ENCODE measurements around the gene TMPRSS4. TPM values are rescaled to one million over a fixed set of nuclear protein-coding genes. Genes with fewer than 3 reads are reported as not detected.
"Not testable (repeated sequence)": the region's sequence is repeated elsewhere in the genome, so short reads cannot be mapped to it uniquely, and the experiment has no call there.

Gene TMPRSS4
- total RNA-seq, 3 donors from 2014 or later: 0.98 TPM; not detected in 2

DNA sequence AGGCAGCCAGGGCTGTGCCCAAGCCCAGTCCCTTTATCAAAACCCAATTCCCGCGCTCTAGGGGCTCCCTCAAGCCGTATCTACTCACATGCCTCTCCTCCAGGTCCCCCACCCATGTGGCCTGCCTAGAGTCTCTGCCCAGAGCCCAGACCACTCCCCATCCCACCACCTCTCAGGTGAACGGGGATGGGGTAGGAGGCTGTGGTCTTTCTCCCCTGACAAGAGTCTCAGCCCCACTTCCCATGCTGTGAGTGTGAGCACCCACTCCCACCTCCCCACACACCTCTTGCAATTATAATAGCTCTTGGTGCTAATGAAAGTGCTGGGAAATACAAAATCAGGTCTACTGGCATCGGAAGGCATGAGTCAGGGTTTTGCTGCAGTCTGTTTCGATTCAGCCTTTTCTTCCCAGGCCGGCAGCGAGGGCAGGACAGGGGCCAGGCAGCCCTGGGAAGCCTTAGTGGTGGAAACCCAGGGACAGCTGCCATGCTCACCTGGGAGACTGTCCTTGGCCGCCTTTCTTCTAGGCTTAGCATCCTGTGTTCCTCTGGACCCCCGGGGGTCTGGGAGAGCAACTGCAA, 16.7 kb upstream of the TMPRSS4 start:
- intact Hi-C loops (cut with DNase I; ENCODE audit: low total_unique reads): no loop called here
- Histone ChIP-seq H3K36me3 (no peaks in the 10 kb centered on the region), H3K4me3 (no peak overlapping the region), H3K27me3 (peaks cover 0 to 5% of the 10 kb centered on the region in 2 donors), H3K27ac (no peak overlapping the region), H3K4me1 (no peaks in the 10 kb centered on the region), H3K9me3 (no peaks in the 10 kb centered on the region)
- DNase-seq (ENCODE audit: low spot score in 2 of 2): peak in 1 of 2 donors; percentile 24
- TF ChIP-seq, protein P1, sequence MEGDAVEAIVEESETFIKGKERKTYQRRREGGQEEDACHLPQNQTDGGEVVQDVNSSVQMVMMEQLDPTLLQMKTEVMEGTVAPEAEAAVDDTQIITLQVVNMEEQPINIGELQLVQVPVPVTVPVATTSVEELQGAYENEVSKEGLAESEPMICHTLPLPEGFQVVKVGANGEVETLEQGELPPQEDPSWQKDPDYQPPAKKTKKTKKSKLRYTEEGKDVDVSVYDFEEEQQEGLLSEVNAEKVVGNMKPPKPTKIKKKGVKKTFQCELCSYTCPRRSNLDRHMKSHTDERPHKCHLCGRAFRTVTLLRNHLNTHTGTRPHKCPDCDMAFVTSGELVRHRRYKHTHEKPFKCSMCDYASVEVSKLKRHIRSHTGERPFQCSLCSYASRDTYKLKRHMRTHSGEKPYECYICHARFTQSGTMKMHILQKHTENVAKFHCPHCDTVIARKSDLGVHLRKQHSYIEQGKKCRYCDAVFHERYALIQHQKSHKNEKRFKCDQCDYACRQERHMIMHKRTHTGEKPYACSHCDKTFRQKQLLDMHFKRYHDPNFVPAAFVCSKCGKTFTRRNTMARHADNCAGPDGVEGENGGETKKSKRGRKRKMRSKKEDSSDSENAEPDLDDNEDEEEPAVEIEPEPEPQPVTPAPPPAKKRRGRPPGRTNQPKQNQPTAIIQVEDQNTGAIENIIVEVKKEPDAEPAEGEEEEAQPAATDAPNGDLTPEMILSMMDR (IDR thresholded peaks at IDR 0.05): no peak
- TF ChIP-seq POLR2AphosphoS5 (IDR thresholded peaks at IDR 0.05): no peak
- no peak for TF ChIP-seq POLR2A (IDR thresholded peaks at IDR 0.05)

DNA sequence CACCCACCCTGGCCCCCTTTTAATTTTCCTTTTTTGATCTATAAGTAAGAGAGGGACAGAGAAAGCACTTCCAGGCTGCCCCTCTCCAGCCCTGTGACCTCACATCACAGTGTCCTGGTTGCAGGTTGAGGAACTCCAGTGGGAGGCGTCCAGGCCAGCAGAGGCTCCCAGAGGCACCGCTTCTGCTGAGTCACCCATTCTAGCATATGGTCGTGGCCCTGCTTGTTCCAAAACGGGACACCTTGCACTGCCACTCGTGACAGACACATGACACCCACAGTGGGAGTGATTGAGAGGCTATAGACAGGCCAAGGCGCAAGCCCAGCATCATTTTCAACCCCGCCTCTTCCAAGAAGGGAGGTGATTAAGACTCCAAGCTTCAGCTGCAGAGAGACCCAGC, 16.0 kb upstream of the TMPRSS4 start:
- H3K4me1 ChIP-seq: no peaks in the 10 kb centered on the region
- DNase-seq (ENCODE audit: low spot score in 2 of 2): no peak
- peaks cover 0 to 5% of the 10 kb centered on the region in 2 donors for H3K27me3 ChIP-seq
- no peaks in the 10 kb centered on the region for H3K9me3 ChIP-seq
- no peaks in the 10 kb centered on the region for H3K36me3 ChIP-seq
- TF ChIP-seq POLR2AphosphoS5 (IDR thresholded peaks at IDR 0.05) (no peak), POLR2A (IDR thresholded peaks at IDR 0.05) (no peak)
- TF ChIP-seq, protein P1 (IDR thresholded peaks at IDR 0.05): no peak
- H3K4me3 ChIP-seq: no peak overlapping the region
- intact Hi-C loops (cut with DNase I; ENCODE audit: low total_unique reads): no loop called here
- no peak overlapping the region for H3K27ac ChIP-seq

DNA sequence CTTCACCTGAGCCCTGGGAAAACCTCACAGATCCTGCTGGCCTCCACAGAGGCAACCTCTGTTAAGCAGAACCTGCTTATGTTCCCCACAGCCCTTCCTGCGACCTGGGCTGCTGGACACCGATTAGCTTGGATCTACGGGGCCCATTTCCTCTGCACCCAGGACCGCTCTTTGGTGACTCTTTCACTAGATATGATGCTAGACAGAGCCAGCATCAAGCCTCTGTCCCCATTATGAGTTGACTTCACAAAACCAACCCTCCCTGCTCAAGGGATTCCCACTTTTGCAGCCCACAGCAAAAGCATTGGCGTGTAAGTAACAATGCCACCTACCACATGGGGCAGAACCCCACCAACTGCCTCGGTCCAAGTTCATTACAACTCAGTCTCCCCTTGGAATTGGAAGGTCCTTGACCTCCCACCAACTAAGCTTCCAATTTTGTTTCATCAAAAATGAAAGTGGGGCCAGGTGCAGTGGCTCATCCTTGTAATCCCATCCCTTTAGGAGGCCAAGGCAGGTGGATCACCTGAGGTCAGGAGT, 15.2 kb upstream of the TMPRSS4 start:
- H3K4me3 ChIP-seq: no peak overlapping the region
- no peaks in the 10 kb centered on the region for H3K36me3 ChIP-seq
- TF ChIP-seq, protein P1 (IDR thresholded peaks at IDR 0.05): no peak
- TF ChIP-seq POLR2AphosphoS5 (IDR thresholded peaks at IDR 0.05) (no peak), POLR2A (IDR thresholded peaks at IDR 0.05) (no peak)
- H3K27ac ChIP-seq: no peak overlapping the region
- intact Hi-C loops (cut with DNase I; ENCODE audit: low total_unique reads): no loop called here
- peaks cover 0 to 5% of the 10 kb centered on the region in 2 donors for H3K27me3 ChIP-seq
- no peak for DNase-seq (ENCODE audit: low spot score in 2 of 2)
- H3K9me3 ChIP-seq: no peaks in the 10 kb centered on the region
- H3K4me1 ChIP-seq: no peaks in the 10 kb centered on the region

DNA sequence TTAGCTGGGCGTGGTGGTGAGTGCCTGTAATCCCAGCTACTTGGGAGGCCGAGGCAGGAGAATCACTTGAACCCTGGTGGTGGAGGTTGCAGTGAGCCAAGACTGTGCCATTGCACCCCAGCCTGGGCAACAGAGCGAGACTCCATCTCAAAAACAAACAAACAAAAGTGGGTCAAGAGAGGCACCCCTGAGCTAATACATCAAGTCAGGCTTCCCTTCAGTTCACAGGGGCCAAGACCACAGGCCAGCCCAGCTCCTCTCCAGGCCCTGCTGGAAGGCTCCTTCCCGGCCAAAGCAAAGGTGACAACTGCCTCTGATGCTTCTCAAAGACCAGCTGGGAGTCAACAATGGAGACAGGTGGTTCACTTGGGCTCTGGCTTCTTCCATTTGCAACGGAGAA, 14.7 kb upstream of the TMPRSS4 start:
- H3K4me1 ChIP-seq; DNase-seq (ENCODE audit: low spot score in 2 of 2); H3K27ac ChIP-seq; H3K9me3 ChIP-seq; H3K27me3 ChIP-seq; H3K36me3 ChIP-seq; intact Hi-C loops (cut with DNase I; ENCODE audit: low total_unique reads); H3K4me3 ChIP-seq: not testable (repeated sequence)

DNA sequence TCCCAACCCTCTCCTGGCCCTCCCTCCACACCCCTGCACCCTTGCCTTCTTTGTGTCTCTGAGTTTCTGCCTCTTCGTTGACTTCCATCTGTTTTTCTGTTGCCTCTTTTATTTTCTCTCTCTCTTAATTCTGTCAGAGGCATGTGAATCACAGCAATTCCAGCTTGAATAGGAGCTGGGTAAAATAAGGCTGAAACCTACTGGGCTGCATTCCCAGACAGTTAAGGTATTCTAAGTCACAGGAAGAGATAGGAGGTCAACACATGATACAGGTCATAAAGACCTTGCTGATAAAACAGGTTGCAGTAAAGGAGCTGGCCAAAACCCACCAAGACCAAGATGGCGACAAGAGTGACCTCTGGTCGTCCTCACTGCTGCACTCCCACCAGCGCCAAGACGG, 14.2 kb upstream of the TMPRSS4 start:
- H3K4me1 ChIP-seq; intact Hi-C loops (cut with DNase I; ENCODE audit: low total_unique reads); H3K27me3 ChIP-seq; H3K27ac ChIP-seq; H3K36me3 ChIP-seq; H3K9me3 ChIP-seq; DNase-seq (ENCODE audit: low spot score in 2 of 2); H3K4me3 ChIP-seq: not testable (repeated sequence)

DNA sequence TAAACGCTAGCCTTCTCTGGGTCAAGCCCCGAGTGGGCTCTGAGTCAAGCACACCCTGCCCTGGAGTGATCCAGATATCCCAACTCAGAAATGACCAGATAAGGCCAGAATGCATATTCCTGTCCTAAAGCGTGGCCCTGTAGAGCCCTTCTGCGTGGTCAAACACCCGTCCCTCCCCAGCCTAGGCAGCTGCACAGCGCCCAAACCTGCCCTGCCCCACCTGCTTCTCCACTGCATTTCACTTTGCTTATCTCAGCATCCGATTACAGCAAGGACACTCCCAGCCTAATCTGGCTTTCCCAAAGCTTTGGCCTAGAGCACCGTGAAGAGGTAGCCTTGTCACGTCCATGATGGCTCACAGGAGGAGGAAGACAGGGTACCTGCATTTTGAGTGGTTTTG, 11.9 kb upstream of the TMPRSS4 start:
- intact Hi-C loops (cut with DNase I; ENCODE audit: low total_unique reads): loop anchor here (5.0 kb wide), 1 partner anchor 1702 kb away; no protein-coding TSS in a partner anchor
- peak in 1 of 2 donors; percentile 34 for DNase-seq (ENCODE audit: low spot score in 2 of 2)
- Histone ChIP-seq H3K4me1 (no peaks in the 10 kb centered on the region), H3K27ac (no peak overlapping the region), H3K4me3 (no peak overlapping the region), H3K36me3 (no peaks in the 10 kb centered on the region), H3K27me3 (peaks cover 0 to 5% of the 10 kb centered on the region in 2 donors), H3K9me3 (no peaks in the 10 kb centered on the region)
- no peak for TF ChIP-seq POLR2A (IDR thresholded peaks at IDR 0.05)
- TF ChIP-seq, protein P1 (IDR thresholded peaks at IDR 0.05): no peak
- TF ChIP-seq POLR2AphosphoS5 (IDR thresholded peaks at IDR 0.05): no peak

Measured in breast epithelium (tissue), 4 donors.